H1 (cell line): Measurements from ENCODE around the gene CTSL. TPM values are rescaled to one million over a fixed set of nuclear protein-coding genes. Genes with fewer than 3 reads are reported as not detected.

Source experiments
- RFX5 ChIP-seq: IDR thresholded peaks from 2 replicates; pipeline ENCODE4 v1.6.1; 2011; ENCODE audit warnings: low read depth, low read length, improper control_type of control experiment, borderline replicate concordance
- TCF12 ChIP-seq: IDR thresholded peaks from 2 replicates; pipeline ENCODE4 v1.6.1; 2011; ENCODE audit warnings: low read depth, mild to moderate bottlenecking, low read length
- YY1 ChIP-seq: IDR thresholded peaks from 2 replicates; pipeline ENCODE4 v1.6.1; 2011; ENCODE audit warnings: low read depth, mild to moderate bottlenecking, low read length
- polyA plus RNA-seq, 7 experiments: library from polyadenylated mRNA; depleted of rRNA in 3 of 7; stranded (reverse) in 5 of 7; unstranded in 2 of 7; fragments of >200 nt in 5 of 7; fragments of 200-250 nt in 2 of 7; gene quantifications; 1 replicate in 5 of 7; 2 replicates in 1 of 7; 4 replicates in 1 of 7; pipeline versions ENCODE4 v1.2.1 to v1.2.3, GENCODE V29; 2011 to 2013; ENCODE audit warnings: missing spikeins in 2 of 7, mixed read lengths in 2 of 7
- total RNA-seq: library from RNA; stranded (reverse); fragmentation: NEBNext Ultra II Directional; extraction: Animal tissue kit (Norgen Biotek cat#: 25700); gene quantifications from 2 replicates; pipeline ENCODE4 v1.2.1, GENCODE V29; 2021

CTSL gene
- total and polyA plus RNA-seq, 2 of the 8 experiments (the other 6 are each of a cell fraction or from before 2014, with no cell fraction given): 34.2 to 38.2 TPM

DNA sequence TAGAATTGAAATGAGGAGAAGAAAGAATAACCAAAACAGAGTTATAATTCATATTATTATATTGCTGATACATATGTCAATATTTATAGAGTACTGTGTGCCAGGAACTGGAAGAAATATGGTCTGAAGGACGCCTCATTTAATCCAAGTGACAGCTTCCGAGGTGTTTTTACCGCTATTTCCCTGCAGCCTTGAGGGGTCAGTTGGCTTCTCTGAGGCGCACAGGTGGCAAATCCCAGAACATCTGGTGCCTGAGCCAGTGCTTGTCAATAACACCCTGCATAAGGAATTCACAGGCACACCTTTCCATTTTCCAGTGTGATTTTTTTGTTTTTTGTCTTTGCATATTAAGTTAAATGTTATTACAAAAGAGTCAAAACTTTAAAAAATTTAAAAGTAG is 43.3 kb upstream of the CTSL start (continued):
- no peak for TF ChIP-seq YY1
- no peak for TF ChIP-seq RFX5
- no peak for TF ChIP-seq TCF12
